ENCODE results near the gene AFG3L2.

- TF ChIP-seq POLR2AphosphoS5 (IDR thresholded peaks at IDR 0.05; ENCODE audit: low read depth, low read length) (no peak), SIN3A (IDR thresholded peaks at IDR 0.05; ENCODE audit: borderline replicate concordance, insufficient read depth, low read length) (no peak), FOXP2 (optimal IDR thresholded peaks at IDR 0.05; ENCODE audit: borderline replicate concordance, extremely low read depth, extremely low read length, insufficient read depth) (no peak), TAF1 (IDR thresholded peaks at IDR 0.05; ENCODE audit: borderline replicate concordance, insufficient read depth, low read length) (no peak)
These were observed 44.7 kb upstream of the AFG3L2 start for GRCh38 chr18:12421732-12422131.

All from PFSK-1 (cell line).